ENCODE measurements around the gene ZSWIM8.
"Not testable (repeated sequence)": the region's sequence is repeated elsewhere in the genome, so short reads cannot be mapped to it uniquely, and the experiment has no call there.

ZSWIM8 gene

GRCh38 chr10:73772281-73773151 lies 12.9 kb upstream of the ZSWIM8 start:
- peak; percentile 39 for DNase-seq (ENCODE audit: low read depth)

- no peak for DNase-seq (ENCODE audit: low read depth)
These were observed 12.1 kb upstream of the ZSWIM8 start for GRCh38 chr10:73773152-73773879.

- DNase-seq (ENCODE audit: low read depth) = no peak
These were observed 10.8 kb upstream of the ZSWIM8 start for GRCh38 chr10:73774637-73775036.

DNA sequence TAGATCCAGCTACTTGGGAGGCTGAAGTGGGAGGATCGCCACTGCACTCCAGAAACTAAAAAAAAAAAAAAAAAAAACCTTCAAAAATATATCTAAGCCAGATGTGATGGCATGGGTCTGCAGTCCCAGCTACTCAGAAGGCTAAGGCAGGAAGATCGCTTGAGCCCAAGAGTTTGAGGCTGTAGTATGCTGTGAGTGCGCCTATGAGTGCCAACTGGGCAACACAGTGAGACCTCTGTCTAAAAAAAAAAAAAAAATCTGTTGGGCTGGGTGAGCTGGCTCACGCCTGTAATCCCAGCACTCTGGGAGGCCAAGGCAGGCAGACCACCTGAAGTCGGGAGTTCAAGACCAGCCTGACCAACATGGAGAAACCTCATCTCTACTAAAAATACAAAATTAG lies 6.4 kb upstream of the ZSWIM8 start:
- DNase-seq (ENCODE audit: low read depth) = no peak

- DNase-seq (ENCODE audit: low read depth) = no peak
These were observed 5.7 kb upstream of the ZSWIM8 start for GRCh38 chr10:73779539-73780197.

- DNase-seq (ENCODE audit: low read depth) = no peak
These were observed 5.1 kb upstream of the ZSWIM8 start for GRCh38 chr10:73780301-73780700.

DNA sequence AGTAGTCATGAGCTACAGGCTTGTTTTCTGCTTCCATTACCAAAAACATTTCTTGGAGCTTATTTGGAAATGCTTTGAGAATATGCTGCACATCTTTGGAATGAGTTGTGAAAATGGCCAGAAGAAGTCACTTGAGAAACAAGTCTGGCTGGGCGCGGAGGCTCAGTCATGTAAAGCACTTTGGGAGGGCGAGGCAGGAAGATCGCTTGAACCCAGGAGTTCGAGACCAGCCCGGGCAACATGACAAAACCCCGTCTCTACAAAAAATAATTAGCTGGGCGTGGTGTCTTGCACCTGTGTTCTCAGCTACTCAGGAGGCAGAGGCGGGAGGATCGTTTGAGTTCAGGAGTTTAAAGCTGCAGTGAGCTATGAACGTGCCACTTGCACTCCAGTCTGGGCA lies 4.4 kb upstream of the ZSWIM8 start:
- DNase-seq (ENCODE audit: low read depth) = no peak

GRCh38 chr10:73781548-73781878 lies 3.9 kb upstream of the ZSWIM8 start:
- DNase-seq (ENCODE audit: low read depth) = no peak

DNA sequence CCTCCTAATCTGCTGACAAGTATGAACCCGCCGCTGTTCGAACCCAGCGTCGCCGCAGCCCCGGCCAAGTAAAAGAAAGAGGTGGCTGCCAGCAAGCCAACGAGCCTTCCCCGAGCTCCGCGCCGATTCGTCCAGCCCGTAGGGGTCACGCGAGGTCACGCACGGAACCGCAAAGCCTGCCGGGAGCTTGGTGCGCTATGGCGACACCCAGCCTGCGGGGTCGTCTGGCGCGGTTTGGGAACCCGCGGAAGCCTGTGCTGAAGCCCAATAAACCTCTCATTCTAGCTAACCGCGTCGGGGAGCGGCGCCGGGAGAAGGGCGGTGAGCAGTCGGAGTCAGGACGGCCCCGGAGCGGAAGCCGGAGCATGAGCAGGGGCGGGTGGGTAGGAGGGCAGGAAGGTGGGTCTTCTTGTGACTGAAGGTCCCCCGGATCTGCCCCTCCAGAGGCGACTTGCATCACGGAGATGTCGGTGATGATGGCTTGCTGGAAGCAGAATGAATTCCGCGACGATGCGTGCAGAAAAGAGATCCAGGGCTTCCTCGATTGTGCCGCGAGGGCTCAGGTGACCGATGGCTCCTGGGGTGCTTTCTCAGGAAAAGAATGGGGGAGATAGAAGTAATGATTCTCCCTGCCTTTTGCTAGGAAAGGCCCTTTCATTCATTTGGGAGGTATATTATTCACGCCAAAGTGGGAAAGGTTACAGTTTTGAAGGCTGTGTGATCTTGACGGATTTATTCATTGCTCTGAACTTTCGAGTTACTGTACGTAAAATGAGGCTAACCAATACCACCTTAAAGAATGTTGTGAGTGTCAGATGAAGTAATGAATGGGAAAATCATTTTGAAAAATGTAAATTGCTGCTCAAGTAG lies 3.3 kb upstream of the ZSWIM8 start, which contains the start of gene CHCHD1:
Gene CHCHD1, plus strand, starts transcription at position 170 of the 870 bp plus-strand sequence. Its CDS starts 28 bp downstream, at position 198.
- DNase-seq (ENCODE audit: low read depth) = peak; percentile 31

- DNase-seq (ENCODE audit: low read depth) = no peak
These were observed 2.7 kb upstream of the ZSWIM8 start for GRCh38 chr10:73782749-73783085.

DNA sequence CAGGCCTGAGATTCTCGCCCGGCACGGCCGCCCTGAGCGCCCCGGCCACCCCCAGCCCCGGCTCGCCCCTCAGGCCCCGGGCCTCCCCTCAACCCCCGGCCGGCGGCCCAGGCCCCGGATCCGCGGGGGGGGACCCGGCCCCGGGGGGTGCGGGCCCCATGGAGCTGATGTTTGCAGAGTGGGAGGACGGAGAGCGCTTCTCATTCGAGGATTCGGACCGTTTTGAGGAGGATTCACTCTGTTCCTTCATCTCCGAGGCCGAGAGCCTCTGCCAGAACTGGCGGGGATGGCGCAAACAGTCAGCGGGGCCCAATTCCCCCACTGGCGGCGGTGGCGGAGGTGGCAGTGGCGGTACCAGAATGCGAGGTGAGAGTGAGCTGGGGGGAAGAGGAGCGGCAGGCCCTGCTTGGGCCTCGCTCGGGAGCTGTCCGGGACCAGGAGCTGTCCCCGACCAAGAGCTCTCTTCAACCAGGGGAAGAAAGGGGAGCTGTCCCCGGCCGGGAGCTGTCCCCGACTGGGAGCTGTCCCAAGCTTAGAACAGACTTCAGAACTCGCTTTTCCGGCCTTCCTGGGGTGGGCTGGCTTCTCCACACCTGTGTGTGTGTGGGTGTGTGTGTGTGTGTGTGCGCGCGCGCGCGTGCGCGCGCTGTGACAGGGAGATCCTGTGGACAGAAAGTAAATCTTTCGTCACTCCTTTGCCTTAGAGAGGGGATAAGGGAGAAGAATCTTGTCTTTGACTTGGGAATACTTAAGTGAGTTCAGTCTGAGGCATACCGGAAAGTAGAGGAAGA lies 510 bp downstream of the ZSWIM8 start:
- DNase-seq (ENCODE audit: low read depth) = peak; percentile 31

DNA sequence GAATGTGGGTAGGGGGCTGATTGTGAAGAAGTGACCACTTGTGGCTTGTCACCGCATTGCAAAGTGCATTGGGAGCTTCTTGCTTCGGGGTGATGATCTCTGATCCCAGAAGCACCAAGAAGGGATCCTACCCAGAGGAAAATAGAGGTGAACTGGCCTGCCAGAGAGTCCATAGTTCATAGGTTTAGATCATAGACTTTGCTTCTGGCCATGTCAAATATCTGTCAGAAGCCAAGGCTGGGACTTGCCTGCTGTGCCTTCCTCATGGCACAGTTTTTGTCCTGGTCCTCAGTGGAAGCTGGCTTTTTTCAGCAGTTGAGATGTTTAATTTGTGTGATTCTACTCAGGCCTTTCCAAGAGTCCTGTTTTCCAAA lies 1.1 kb downstream of the ZSWIM8 start:
- DNase-seq (ENCODE audit: low read depth) = no peak

DNA sequence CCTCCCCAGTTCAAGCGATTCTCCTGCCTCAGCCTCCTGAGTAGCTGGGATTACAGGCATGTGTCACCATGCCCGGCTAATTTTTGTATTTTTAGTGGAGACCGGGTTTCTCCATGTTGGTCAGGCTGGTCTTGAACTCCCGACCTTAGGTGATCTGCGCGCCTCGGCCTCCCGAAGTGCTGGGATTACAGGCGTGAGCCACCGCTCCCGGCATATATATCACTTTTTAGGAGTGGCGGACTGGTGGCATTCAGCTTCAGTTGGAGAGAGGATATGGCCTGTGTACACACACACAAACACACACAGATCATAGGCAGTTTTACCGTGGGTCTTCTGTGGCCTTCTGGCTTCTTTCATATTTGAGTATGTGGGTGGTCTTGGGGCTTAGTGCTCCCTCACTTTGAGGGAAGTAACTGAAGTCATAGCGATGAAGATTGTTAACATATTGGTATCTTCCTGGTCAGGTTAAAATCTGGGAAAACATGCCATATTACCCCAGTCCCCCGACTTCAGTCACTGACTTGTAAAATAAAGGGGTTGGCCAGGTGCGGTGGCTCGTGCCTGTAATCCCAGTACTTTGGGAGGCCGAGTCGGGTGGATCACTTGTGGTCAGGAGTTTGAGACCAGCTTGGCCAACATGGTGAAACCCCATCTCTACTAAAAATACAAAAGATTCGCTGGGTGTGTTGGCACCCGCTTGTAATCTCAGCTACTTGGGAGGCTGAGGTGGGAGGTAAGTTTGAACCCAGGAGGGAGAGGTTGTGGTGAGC lies 1.8 kb downstream of the ZSWIM8 start:
- DNase-seq (ENCODE audit: low read depth) = not testable (repeated sequence)

DNA sequence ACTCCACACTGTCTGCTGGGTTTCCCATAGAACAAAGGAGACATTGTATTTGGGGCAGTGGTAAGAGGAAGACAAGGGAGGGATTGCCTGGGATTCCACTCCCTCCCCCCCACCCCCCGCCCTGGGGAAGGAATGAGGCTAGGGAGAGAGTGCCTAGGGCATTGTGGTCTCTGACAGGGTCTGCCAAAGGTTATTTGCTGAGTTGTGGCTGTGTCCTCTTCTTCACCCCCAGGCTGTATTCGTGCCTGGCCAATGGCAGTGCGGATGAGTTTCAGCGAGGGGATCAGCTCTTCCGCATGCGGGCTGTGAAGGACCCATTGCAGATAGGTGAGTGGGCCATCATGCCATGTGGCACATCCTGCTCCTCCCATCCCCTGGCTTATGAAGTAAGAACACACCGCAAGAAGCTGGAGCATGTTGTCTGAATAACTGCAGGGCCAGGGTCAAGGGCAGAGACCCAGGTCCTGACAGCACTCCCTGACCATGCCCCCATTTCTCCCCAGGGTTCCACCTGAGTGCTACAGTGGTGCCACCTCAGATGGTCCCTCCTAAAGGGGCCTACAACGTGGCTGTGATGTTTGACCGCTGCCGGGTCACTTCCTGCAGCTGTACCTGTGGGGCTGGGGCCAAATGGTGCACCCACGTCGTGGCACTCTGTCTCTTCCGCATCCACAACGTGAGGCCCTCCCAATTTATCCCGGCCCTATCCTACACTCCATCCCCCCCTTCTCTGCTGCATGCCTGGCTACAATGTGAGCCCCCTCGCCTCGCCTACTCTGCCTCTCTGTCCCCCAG lies 3.7 kb downstream of the ZSWIM8 start:
- no peak for DNase-seq (ENCODE audit: low read depth)

GRCh38 chr10:73789659-73790055 lies 4.3 kb downstream of the ZSWIM8 start:
- DNase-seq (ENCODE audit: low read depth) = no peak

DNA sequence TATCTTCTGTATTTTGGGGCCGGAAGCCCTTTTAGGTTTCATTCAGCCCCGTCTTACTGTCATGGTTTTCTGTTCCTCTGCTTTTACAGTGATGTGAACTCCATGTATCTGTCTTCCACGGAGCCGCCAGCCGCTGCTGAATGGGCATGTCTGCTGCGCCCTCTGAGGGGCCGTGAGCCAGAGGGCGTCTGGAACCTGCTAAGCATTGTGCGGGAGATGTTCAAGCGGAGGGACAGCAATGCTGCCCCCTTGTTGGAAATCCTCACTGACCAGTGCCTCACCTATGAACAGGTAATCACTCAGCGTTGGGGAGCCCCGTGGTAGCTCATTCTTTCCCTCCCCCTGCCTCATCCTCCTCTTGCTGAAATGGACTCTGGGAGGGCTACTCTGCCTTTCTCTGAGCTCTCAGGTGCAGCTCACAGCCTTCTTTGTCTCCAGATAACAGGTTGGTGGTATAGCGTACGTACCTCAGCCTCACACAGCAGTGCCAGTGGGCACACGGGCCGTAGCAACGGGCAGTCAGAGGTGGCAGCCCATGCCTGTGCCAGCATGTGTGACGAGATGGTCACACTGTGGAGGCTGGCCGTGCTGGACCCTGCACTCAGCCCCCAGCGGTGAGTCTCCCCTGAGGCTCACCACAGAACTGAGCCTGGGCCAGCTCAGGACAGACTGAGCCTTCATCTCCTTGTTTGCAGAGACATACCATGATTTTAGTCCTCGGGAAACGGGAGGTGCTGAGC lies 5.7 kb downstream of the ZSWIM8 start:
- no peak for DNase-seq (ENCODE audit: low read depth)

DNA sequence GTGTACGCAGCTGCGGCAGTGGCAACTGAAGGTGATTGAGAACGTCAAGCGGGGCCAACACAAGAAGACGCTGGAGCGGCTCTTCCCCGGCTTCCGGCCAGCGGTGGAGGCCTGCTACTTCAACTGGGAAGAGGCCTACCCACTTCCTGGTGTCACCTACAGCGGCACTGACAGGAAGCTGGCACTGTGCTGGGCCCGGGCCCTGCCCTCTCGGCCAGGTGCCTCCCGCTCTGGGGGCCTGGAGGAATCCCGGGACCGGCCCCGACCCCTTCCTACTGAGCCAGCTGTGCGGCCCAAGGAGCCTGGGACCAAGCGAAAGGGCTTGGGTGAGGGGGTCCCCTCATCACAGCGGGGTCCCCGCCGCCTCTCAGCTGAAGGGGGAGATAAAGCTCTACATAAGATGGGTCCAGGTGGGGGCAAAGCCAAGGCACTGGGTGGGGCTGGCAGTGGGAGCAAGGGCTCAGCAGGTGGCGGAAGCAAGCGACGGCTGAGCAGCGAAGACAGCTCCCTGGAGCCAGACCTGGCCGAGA lies 6.5 kb downstream of the ZSWIM8 start:
- no peak for DNase-seq (ENCODE audit: low read depth)

DNA sequence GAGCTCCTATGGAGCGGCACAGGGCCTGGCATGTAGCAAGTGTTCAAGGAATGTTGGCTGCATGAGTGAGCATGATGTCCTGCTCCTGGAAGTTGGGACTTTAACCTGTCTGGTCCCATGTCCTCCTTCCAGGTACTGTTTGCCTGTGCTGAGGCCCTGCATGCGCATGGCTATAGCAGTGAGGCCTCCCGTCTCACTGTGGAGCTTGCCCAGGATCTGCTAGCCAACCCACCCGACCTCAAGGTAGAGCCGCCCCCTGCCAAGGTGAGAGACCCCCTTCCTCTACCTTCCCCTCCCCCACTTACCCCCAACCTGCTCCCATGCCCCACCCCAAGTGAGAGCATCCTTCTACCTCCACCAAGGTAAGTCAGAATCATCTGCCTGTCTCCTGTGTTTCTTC lies 8.1 kb downstream of the ZSWIM8 start:
- DNase-seq (ENCODE audit: low read depth) = no peak

DNA sequence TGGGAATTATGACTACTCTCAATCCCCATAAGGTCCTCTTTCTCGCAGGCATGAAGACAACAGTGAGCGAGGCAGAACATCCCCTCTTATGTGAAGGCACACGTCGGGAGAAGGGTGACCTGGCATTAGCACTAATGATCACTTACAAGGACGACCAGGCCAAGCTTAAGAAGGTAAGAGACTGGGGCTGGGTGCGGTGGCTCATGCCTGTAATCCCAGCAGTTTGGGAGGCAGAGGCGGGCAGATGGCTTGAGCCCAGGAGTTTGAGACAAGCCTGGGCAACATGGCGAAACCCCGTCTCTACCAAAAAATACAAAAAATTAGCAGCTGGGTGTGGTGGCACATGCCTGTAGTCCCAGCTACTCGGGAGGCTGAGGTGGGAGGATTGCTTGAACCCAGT lies 10.1 kb downstream of the ZSWIM8 start:
- not testable (repeated sequence) for DNase-seq (ENCODE audit: low read depth)
